Measurements from ENCODE around the gene CDC25C.

DNA sequence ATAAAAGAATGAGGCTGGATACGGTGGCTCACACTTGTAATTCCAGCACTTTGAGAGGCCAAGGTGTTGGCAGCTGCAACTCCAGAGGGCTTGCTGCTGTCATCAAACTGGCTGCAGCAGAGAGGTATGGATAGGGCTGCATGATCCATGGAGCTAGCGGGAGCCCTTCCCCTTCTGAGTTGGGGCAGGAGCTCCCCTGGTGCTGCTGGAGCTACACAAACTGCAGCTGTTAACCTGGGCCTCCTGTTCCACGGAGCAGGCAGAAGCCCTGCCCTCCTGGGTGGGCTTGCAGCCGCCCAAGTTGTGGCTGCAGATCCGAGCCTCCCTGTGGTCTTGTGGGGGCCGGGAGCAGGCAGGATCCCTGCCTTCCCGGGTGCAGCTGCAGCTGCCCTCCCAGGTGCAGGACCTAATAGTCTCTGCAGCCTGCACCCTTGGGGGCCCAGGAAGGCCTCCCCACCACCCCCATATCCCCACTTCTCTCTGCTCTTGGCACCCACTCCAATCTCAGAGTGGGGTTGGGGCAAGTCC, 15.8 kb downstream of the CDC25C start:
- no peak for TF ChIP-seq CTCF (IDR thresholded peaks at IDR 0.05)
- no peak for TF ChIP-seq EP300 (IDR thresholded peaks at IDR 0.05)

Data from sigmoid colon (tissue), 4 donors.